ENCODE data around the gene MYCBP2. TPM values are rescaled to one million over a fixed set of nuclear protein-coding genes. Genes with fewer than 3 reads are reported as not detected.

The MYCBP2 gene
- total RNA-seq, 1 donor from 2014 or later, result 58.4 TPM

- no peak for DNase-seq (ENCODE audit: low spot score, unreplicated experiment)
- H3K4me1 Mint-ChIP-seq (ENCODE audit: low read depth), result peaks cover 24% of the 10 kb centered on the region
- TF ChIP-seq CTCF (IDR thresholded peaks at IDR 0.05; ENCODE audit: unreplicated experiment), result no peak
- peak overlapping the region; percentile 98 for H3K4me3 Mint-ChIP-seq (ENCODE audit: low read depth)
- H3K27me3 Mint-ChIP-seq, result peaks cover 12% of the 10 kb centered on the region
- H3K27ac Mint-ChIP-seq, result peak overlapping the region; percentile 95
- H3K9me3 Mint-ChIP-seq (ENCODE audit: low read depth), result no peaks in the 10 kb centered on the region
- H3K36me3 Mint-ChIP-seq (ENCODE audit: insufficient read depth), result no peaks in the 10 kb centered on the region
Measured at GRCh38 chr13:77329911-77330584, 3.2 kb upstream of the MYCBP2 start.

- H3K27me3 Mint-ChIP-seq, result peaks cover 9% of the 10 kb centered on the region
- no peaks in the 10 kb centered on the region for H3K9me3 Mint-ChIP-seq (ENCODE audit: low read depth)
- H3K36me3 Mint-ChIP-seq (ENCODE audit: insufficient read depth), result no peaks in the 10 kb centered on the region
- H3K4me1 Mint-ChIP-seq (ENCODE audit: low read depth), result peaks cover 30% of the 10 kb centered on the region
- no peak for TF ChIP-seq CTCF (IDR thresholded peaks at IDR 0.05; ENCODE audit: unreplicated experiment)
- peak; percentile 54 for DNase-seq (ENCODE audit: low spot score, unreplicated experiment)
- H3K4me3 Mint-ChIP-seq (ENCODE audit: low read depth), result peak overlapping the region; percentile 98
- peak overlapping the region; percentile 95 for H3K27ac Mint-ChIP-seq
Measured at GRCh38 chr13:77329133-77329910, 2.4 kb upstream of the MYCBP2 start.

DNA sequence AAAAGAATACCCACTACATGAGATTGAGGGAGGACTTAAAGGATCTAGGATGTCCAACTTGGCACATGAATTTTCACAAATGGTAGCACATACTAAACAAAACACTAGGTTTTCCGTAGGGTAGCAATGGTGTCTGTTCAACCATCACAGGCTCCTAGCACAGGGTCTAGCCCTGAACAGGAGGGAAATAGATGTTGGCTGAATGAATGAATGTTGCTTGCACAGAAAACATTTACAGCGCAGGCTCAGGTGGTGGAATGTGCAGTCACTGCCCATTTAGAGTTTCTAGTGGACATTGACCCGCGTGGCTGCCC lies 1.9 kb upstream of the MYCBP2 start:
- Mint-ChIP-seq H3K4me1 (ENCODE audit: low read depth) (peaks cover 35% of the 10 kb centered on the region), H3K4me3 (ENCODE audit: low read depth) (peak overlapping the region; percentile 98), H3K36me3 (ENCODE audit: insufficient read depth) (no peaks in the 10 kb centered on the region), H3K9me3 (ENCODE audit: low read depth) (no peaks in the 10 kb centered on the region), H3K27me3 (peaks cover 4% of the 10 kb centered on the region), H3K27ac (peak overlapping the region; percentile 95)
- no peak for TF ChIP-seq CTCF (IDR thresholded peaks at IDR 0.05; ENCODE audit: unreplicated experiment)
- DNase-seq (ENCODE audit: low spot score, unreplicated experiment), result no peak

DNA sequence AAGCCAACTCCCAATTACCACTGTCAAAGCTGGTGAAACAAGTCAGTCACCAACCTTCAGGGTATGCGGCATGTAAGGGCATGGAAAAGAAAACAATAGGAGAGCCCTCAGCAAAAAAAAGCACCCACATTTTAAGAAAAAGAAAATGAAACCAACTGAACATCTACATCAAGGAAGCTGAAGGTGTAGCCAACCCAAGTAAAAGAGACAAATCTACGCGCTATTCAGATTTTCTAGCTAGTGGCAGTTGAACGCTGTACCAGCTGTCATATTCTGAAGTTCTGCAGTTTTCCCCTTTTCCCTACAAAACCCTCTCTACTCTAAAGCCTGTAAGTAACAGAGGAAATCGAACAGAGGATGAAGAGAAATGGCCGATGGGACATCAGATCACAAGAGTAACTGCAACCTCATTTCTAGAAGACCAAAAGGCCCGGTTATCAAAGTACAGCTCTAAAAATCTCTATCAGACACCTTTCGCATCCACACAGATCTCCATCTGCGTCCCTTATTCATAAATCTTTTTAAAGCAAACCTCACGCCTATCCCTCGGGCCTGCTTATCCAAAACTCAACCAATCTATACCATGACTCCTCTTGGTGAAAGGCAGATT lies 1.4 kb downstream of the MYCBP2 start:
- Mint-ChIP-seq H3K4me3 (ENCODE audit: low read depth) (peak overlapping the region; percentile 83), H3K27me3 (no peaks in the 10 kb centered on the region), H3K4me1 (ENCODE audit: low read depth) (peaks cover 39% of the 10 kb centered on the region), H3K27ac (peak overlapping the region; percentile 85), H3K36me3 (ENCODE audit: insufficient read depth) (no peaks in the 10 kb centered on the region), H3K9me3 (ENCODE audit: low read depth) (no peaks in the 10 kb centered on the region)
- DNase-seq (ENCODE audit: low spot score, unreplicated experiment), result no peak
- TF ChIP-seq CTCF (IDR thresholded peaks at IDR 0.05; ENCODE audit: unreplicated experiment), result no peak

- Mint-ChIP-seq H3K36me3 (ENCODE audit: insufficient read depth) (no peaks in the 10 kb centered on the region), H3K4me3 (ENCODE audit: low read depth) (no peak overlapping the region)
Measured at GRCh38 chr13:77323858-77324257, 3.0 kb downstream of the MYCBP2 start.

More at GRCh38 chr13:77323858-77324257, 3.0 kb downstream of the MYCBP2 start:
- Mint-ChIP-seq H3K4me1 (ENCODE audit: low read depth) (peaks cover 38% of the 10 kb centered on the region), H3K27me3 (no peaks in the 10 kb centered on the region), H3K27ac (no peak overlapping the region), H3K9me3 (ENCODE audit: low read depth) (no peaks in the 10 kb centered on the region)
- TF ChIP-seq CTCF (IDR thresholded peaks at IDR 0.05; ENCODE audit: unreplicated experiment), result no peak
- no peak for DNase-seq (ENCODE audit: low spot score, unreplicated experiment)

Measured in progenitor cell of endocrine pancreas (in vitro differentiated cells).